GM21447 (cell line): ENCODE data around the gene CEP112.

ENCODE experiments used
- ATAC-seq: cut with Tn5 transposase; IDR thresholded peaks from one replicate; pipeline ENCODE4 v1.9.1; 2021; ENCODE audit not compliant: unreplicated experiment

Gene CEP112

GRCh38 chr17:65994679-65995078, 197.3 kb downstream of the CEP112 start:
- no peak for ATAC-seq

DNA sequence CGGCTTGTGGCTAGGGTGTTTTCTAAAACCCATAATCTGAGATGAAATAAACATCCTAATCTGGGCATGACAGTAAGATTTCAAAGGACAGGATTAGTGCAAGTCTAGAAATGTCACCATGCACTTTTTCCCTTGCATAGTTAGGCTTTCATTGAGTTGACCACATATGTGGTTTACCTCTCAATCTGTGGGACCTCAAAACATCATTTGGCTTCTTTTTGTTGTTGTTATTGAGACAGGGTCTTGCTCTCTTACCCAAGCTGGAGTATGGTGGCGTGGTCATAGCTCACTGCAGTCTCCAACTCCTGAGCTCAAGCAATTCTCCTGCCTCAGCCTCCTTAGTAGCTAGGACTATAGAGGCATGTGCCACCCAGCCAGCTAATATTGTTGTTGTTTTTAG, 197.8 kb downstream of the CEP112 start:
- no peak for ATAC-seq

GRCh38 chr17:65990593-65990992, 201.3 kb downstream of the CEP112 start:
- no peak for ATAC-seq

- no peak for ATAC-seq
These were observed 203.5 kb downstream of the CEP112 start for GRCh38 chr17:65988451-65988850.

- ATAC-seq, result no peak
These were observed 203.9 kb downstream of the CEP112 start for GRCh38 chr17:65987988-65988387.

GRCh38 chr17:65985571-65985970, 206.4 kb downstream of the CEP112 start:
- ATAC-seq, result no peak

GRCh38 chr17:65984299-65984698, 207.6 kb downstream of the CEP112 start:
- ATAC-seq, result no peak

GRCh38 chr17:65978871-65979270, 213.1 kb downstream of the CEP112 start:
- no peak for ATAC-seq

DNA sequence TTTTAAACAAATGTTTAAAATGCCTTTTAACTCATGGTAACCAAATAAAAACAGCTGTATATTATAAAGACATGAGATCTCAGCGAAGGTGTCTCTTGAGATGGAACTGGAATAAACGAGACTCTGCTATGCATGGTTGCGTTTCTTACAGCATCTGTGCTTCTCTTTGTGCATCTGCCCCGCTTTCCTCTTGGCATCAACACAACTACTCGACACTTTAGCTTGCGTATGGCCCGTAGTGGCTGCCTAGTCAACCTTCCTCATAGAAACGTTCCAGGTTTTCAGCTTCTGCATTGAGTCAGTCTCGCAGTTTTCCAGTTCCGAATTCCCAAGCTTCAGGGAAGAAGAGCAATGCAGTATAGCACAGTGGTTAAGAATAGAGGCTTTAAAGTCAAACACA, 214.9 kb downstream of the CEP112 start:
- no peak for ATAC-seq

GRCh38 chr17:65975878-65976277, 216.1 kb downstream of the CEP112 start:
- ATAC-seq, result no peak

DNA sequence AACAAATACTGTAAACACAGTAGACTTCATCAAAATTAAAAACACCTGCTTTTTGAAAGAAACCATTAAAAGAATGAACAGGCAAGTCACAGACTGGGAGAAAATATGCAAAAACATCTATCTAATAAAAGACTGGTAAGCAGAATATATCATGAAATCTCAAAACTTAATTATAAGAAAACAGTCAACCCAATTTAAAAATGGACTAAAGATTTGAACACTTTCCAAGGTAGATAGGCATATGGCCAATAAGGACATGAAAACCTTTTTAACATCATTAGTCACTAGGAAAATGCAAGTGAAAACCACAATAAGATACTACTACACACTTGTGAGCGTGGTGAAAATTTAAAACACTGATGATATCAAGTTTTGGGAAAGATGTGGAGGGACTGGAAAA, 218.7 kb downstream of the CEP112 start:
- no peak for ATAC-seq

DNA sequence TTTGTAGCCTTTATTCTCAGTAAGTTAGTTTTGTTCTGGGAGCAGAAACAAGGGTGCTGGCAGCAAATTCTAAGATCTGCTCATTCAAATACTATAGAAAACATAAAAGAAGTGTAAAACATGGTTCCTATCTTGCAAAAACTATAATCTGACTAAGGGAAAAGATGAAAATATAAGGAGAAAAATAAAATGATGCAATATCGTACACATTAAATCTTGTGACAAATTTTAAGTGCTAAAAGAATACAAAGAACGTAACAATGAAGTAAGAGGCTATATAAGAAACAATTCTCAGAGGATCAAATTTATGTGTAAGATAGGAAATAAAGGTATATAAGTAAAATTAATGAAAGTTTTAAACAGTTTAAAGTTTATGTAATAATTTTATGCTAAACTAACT, 224.6 kb downstream of the CEP112 start:
- ATAC-seq, result no peak

- no peak for ATAC-seq
These were observed 225.7 kb downstream of the CEP112 start for GRCh38 chr17:65966072-65966695.

DNA sequence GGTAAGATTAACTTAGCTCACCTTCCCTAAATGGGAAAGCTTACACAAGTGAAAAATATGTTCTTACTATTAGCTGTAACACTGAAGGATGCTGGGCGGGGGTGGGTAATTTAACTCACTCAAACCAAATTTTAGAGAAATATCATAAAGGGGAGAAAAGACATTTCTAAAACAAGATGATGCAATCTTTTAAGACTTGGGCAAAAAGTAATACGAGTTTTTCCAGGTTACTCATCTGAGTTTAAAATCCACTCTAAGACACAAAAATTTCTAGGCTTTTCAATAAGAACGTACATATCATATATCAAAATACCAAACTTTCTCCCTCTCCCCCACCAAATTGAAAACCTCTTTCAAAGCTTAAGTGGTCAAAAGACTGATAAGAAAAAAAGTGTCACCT, 228.8 kb downstream of the CEP112 start:
- no peak for ATAC-seq

- ATAC-seq, result no peak
These were observed 232.3 kb downstream of the CEP112 start for GRCh38 chr17:65959630-65960029.

GRCh38 chr17:65956814-65957213, 235.1 kb downstream of the CEP112 start:
- ATAC-seq, result no peak

DNA sequence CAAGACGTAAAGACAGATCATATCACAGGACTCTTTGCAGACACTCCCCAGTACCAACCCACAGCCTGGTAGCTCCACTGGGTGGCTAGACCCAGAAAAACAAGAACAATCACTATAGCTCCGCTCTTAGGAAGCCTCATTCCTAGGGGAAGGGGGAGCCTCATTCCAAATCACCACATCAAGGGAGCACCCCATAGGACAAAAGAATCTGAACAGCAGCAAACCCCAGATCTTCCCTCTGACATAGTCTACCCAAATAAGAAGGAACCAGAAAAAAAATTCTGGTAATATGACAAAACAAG, 237.8 kb downstream of the CEP112 start:
- no peak for ATAC-seq

- ATAC-seq, result no peak
These were observed 238.4 kb downstream of the CEP112 start for GRCh38 chr17:65953316-65954147.

GRCh38 chr17:65952586-65952985, 239.3 kb downstream of the CEP112 start:
- no peak for ATAC-seq

GRCh38 chr17:65952015-65952414, 239.9 kb downstream of the CEP112 start:
- ATAC-seq, result no peak

GRCh38 chr17:65947831-65948230, 244.1 kb downstream of the CEP112 start:
- no peak for ATAC-seq

GRCh38 chr17:65942592-65942991, 249.3 kb downstream of the CEP112 start:
- ATAC-seq, result no peak
